Urinary bladder (tissue), 4 donors: ENCODE measurements around the gene MYLK. TPM values are rescaled to one million over a fixed set of nuclear protein-coding genes. Genes with fewer than 3 reads are reported as not detected.
A peak's percentile ranks its signal among the peaks of the same experiment; 100 is the strongest.
"Not testable (repeated sequence)": the region's sequence is repeated elsewhere in the genome, so short reads cannot be mapped to it uniquely, and the experiment has no call there.

Experiments
- DNase-seq: peaks from one replicate; pipeline ENCODE4 v3.0.0-alpha.2; 2015; ENCODE audit errors: extremely low spot score
- H3K27ac ChIP-seq: one replicate; pipeline ENCODE4 v1.5.1; 2013; ENCODE audit warnings: low read depth, mild to moderate bottlenecking, moderate library complexity
- H3K36me3 ChIP-seq: one replicate; pipeline ENCODE4 v1.6.1; 2013; ENCODE audit warnings: mild to moderate bottlenecking, moderate library complexity; ENCODE audit not compliant: insufficient read depth
- H3K4me1 ChIP-seq: one replicate; pipeline ENCODE4 v1.6.1; 2013; ENCODE audit warnings: mild to moderate bottlenecking, moderate library complexity; ENCODE audit not compliant: insufficient read depth
- H3K4me3 ChIP-seq: one replicate; pipeline ENCODE4 v1.5.1; 2013; ENCODE audit warnings: low read depth, low read length
- WGBS: extraction: QIAGEN DNeasy Blood & Tissue Kit; methylation state at CpG from one replicate; pipeline ENCODE4 v1.1.7; 2013; 5-methylcytosine and 5-hydroxymethylcytosine counted together
- polyA plus RNA-seq: library from polyadenylated mRNA; stranded (reverse); fragments of 200-250 nt; gene quantifications from one replicate; pipeline ENCODE4 v1.2.3, GENCODE V29; 2013
- total RNA-seq: library from RNA; depleted of rRNA; stranded (reverse); fragments of >200 nt; gene quantifications from one replicate; pipeline ENCODE4 v1.2.3, GENCODE V29; 2014
- donor health status: healthy with polysubstance abuse.
- donor health status: healthy.

Gene MYLK
- total and polyA plus RNA-seq, 2 donors = 1,524 to 1,651 TPM

GRCh38 chr3:123621850-123622189, 262.3 kb downstream of the MYLK start:
- H3K36me3 ChIP-seq = no peaks in the 10 kb centered on the region
- no peaks in the 10 kb centered on the region for H3K4me1 ChIP-seq
- no peak for DNase-seq
- H3K4me3 ChIP-seq = no peak overlapping the region
- 69% methylated on average over 7 of the region's 7 CpGs for WGBS
- H3K27ac ChIP-seq = no peak overlapping the region

- H3K4me1 ChIP-seq = no peaks in the 10 kb centered on the region
- H3K27ac ChIP-seq = no peak overlapping the region
- 61% methylated on average over 7 of the region's 7 CpGs for WGBS
- no peak overlapping the region for H3K4me3 ChIP-seq
- no peaks in the 10 kb centered on the region for H3K36me3 ChIP-seq
- no peak for DNase-seq
Observed at GRCh38 chr3:123621186-123621849, 262.8 kb downstream of the MYLK start.

- Histone ChIP-seq H3K36me3 (no peaks in the 10 kb centered on the region), H3K4me3 (no peak overlapping the region), H3K27ac (peak overlapping the region; percentile 30), H3K4me1 (no peaks in the 10 kb centered on the region)
- WGBS = 25% methylated on average over 8 of the region's 8 CpGs
- peak; percentile 54 for DNase-seq
Observed at GRCh38 chr3:123620343-123620742, 263.8 kb downstream of the MYLK start.

GRCh38 chr3:123618768-123619484, 265.2 kb downstream of the MYLK start:
- H3K4me1 ChIP-seq = no peaks in the 10 kb centered on the region
- WGBS = 22% methylated on average over 5 of the region's 5 CpGs
- no peaks in the 10 kb centered on the region for H3K36me3 ChIP-seq
- peak overlapping the region; percentile 2 for H3K4me3 ChIP-seq
- H3K27ac ChIP-seq = no peak overlapping the region
- peak; percentile 55 for DNase-seq

- WGBS = 37% methylated on average over 7 of the region's 7 CpGs
- H3K4me1 ChIP-seq = no peaks in the 10 kb centered on the region
- no peaks in the 10 kb centered on the region for H3K36me3 ChIP-seq
- no peak overlapping the region for H3K27ac ChIP-seq
- H3K4me3 ChIP-seq = no peak overlapping the region
- no peak for DNase-seq
Observed at GRCh38 chr3:123618076-123618708, 265.9 kb downstream of the MYLK start.

GRCh38 chr3:123616593-123616992, 267.5 kb downstream of the MYLK start:
- H3K36me3 ChIP-seq = no peaks in the 10 kb centered on the region
- no peaks in the 10 kb centered on the region for H3K4me1 ChIP-seq
- DNase-seq = no peak
- H3K27ac ChIP-seq = no peak overlapping the region
- H3K4me3 ChIP-seq = no peak overlapping the region
- WGBS = 59% methylated on average over 6 of the region's 6 CpGs

GRCh38 chr3:123613543-123613942, 270.6 kb downstream of the MYLK start:
- Histone ChIP-seq H3K4me1 (no peaks in the 10 kb centered on the region), H3K27ac (no peak overlapping the region), H3K36me3 (no peaks in the 10 kb centered on the region), H3K4me3 (no peak overlapping the region)
- no peak for DNase-seq
- 62% methylated on average over 2 of the region's 2 CpGs for WGBS

- not testable (repeated sequence) for H3K4me3 ChIP-seq, H3K27ac ChIP-seq, H3K4me1 ChIP-seq, H3K36me3 ChIP-seq, DNase-seq
- WGBS = 79% methylated on average over 7 of the region's 7 CpGs
Observed at GRCh38 chr3:123611674-123612073, 272.5 kb downstream of the MYLK start.

GRCh38 chr3:123611082-123611481, 273.1 kb downstream of the MYLK start:
- no peak overlapping the region for H3K27ac ChIP-seq
- no peaks in the 10 kb centered on the region for H3K36me3 ChIP-seq
- H3K4me3 ChIP-seq = no peak overlapping the region
- no peak for DNase-seq
- H3K4me1 ChIP-seq = no peaks in the 10 kb centered on the region

- Histone ChIP-seq H3K36me3 (no peaks in the 10 kb centered on the region), H3K4me1 (no peaks in the 10 kb centered on the region), H3K4me3 (no peak overlapping the region), H3K27ac (no peak overlapping the region)
- DNase-seq = no peak
- WGBS = 61% methylated on average over 3 of the region's 3 CpGs
Observed at GRCh38 chr3:123610331-123610730, 273.8 kb downstream of the MYLK start.

- Histone ChIP-seq H3K36me3 (no peaks in the 10 kb centered on the region), H3K27ac (no peak overlapping the region), H3K4me1 (no peaks in the 10 kb centered on the region), H3K4me3 (no peak overlapping the region)
- DNase-seq = no peak
- 60% methylated on average over 5 of the region's 5 CpGs for WGBS
Observed at GRCh38 chr3:123609063-123609462, 275.1 kb downstream of the MYLK start.

GRCh38 chr3:123608263-123608937, 275.7 kb downstream of the MYLK start:
- 71% methylated on average over 3 of the region's 3 CpGs for WGBS
- Histone ChIP-seq H3K36me3 (no peaks in the 10 kb centered on the region), H3K27ac (no peak overlapping the region), H3K4me3 (no peak overlapping the region), H3K4me1 (no peaks in the 10 kb centered on the region)
- no peak for DNase-seq

GRCh38 chr3:123606527-123606926, 277.6 kb downstream of the MYLK start:
- H3K4me3 ChIP-seq = no peak overlapping the region
- no peaks in the 10 kb centered on the region for H3K36me3 ChIP-seq
- H3K4me1 ChIP-seq = no peaks in the 10 kb centered on the region
- no peak overlapping the region for H3K27ac ChIP-seq
- DNase-seq = no peak

- no peaks in the 10 kb centered on the region for H3K36me3 ChIP-seq
- WGBS = 91% methylated on average over 5 of the region's 5 CpGs
- H3K4me3 ChIP-seq = no peak overlapping the region
- H3K27ac ChIP-seq = no peak overlapping the region
- H3K4me1 ChIP-seq = no peaks in the 10 kb centered on the region
- DNase-seq = no peak
Observed at GRCh38 chr3:123605789-123606234, 278.3 kb downstream of the MYLK start.
